Subcutaneous abdominal adipose tissue (tissue), 5 donors: ENCODE measurements around the gene HOXC9.

Source experiments
- H3K27ac ChIP-seq: one replicate; pipeline ENCODE4 v1.7.0; 2013; ENCODE audit warnings: low read depth, mild to moderate bottlenecking, inconsistent platforms, low read length, moderate library complexity
- H3K27me3 ChIP-seq, 5 donors: one replicate each; pipeline ENCODE4 v1.7.0; 2013; ENCODE audit warnings: low read length in 5 of 5, inconsistent platforms in 1 of 5; ENCODE audit not compliant: control insufficient read depth in 5 of 5, insufficient read depth in 4 of 5
- H3K36me3 ChIP-seq, 5 donors: one replicate each; pipeline ENCODE4 v1.7.0; 2013; ENCODE audit warnings: low read length in 5 of 5; ENCODE audit not compliant: control insufficient read depth in 5 of 5, insufficient read depth in 5 of 5
- H3K4me1 ChIP-seq, 5 donors: one replicate each; pipeline ENCODE4 v1.7.0; 2013; ENCODE audit warnings: low read length in 5 of 5, mild to moderate bottlenecking in 3 of 5, moderate library complexity in 1 of 5; ENCODE audit not compliant: control insufficient read depth in 5 of 5, insufficient read depth in 5 of 5
- H3K4me3 ChIP-seq, 5 donors: one replicate each; pipeline ENCODE4 v1.7.0; 2013; ENCODE audit warnings: low read length in 5 of 5, low read depth in 1 of 5
- H3K9ac ChIP-seq, 5 donors: one replicate each; pipeline ENCODE4 v1.7.0; 2013; ENCODE audit warnings: low read length in 5 of 5, mild to moderate bottlenecking in 4 of 5, moderate library complexity in 3 of 5
- H3K9me3 ChIP-seq, 5 donors: one replicate each; pipeline ENCODE4 v1.7.0; 2013; ENCODE audit warnings: low read length in 5 of 5; ENCODE audit not compliant: control insufficient read depth in 5 of 5
- donor health status: healthy.
- donor health status: healthy.
- donor health status: healthy.
- donor health status: healthy.
- donor health status: healthy.

Gene HOXC9

DNA sequence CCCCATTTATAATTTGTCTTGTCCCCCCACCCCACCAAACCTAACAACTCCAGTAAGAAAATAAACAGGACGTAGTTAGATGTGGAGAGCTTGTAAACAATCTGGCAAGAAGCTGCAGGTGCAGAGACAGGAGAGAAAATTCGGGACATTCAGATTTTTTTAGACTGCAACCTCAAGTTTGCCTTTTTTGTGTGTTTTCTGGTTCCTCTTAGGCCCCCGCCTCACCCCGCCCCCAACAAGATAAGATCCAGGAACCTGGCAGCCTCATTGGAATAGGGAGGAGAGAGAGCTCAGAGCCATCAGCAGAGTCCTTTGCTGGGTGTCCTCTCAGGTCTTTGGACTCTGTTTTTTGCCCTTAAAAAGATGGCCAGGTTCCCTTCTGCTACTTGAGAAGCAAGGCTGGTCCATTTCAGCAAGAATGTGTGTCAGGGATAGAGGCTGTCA lies 12.2 kb upstream of the HOXC9 start:
- Histone ChIP-seq H3K4me1 (peaks cover 7 to 80% (median 70%) of the 10 kb centered on the region in 5 donors), H3K4me3 (no peak overlapping the region), H3K9me3 (no peaks in the 10 kb centered on the region), H3K9ac (peak overlapping the region in 1 of 5 donors; percentile 1), H3K27me3 (peaks cover 0 to 70% (median 39%) of the 10 kb centered on the region in 5 donors), H3K27ac (no peak overlapping the region), H3K36me3 (no peaks in the 10 kb centered on the region)

DNA sequence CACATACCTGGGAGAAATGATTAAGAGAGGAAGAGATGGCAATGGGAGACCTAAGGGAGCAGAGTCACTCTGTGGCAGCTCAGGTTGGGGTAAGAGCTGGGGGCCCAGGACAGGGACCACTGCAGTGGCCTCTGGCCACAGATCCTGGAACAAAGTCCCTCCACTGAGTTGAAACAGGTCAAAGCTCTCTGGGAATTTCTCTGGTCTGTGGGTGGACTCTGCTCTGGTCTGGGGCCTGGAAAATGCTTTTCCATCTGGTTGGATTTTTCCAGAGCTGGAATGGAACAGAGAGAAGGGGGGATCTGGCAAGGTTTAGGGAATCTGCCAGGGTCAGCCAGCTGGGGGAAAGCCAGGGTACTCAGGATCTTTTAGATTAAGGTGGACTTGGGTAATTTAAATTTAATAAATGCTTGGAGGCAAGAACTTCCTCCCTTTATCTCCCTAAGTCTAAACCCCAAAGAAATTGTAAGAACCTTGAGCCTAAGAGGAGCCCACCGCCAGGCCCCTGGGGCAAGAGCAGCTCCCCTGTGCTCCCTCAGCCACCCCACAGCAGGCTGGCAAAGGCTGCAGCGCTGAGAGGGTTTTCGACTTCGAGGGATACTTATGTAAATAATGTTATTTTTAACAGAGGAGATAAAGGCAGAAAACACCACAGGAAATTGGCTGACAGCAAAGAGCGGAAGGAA lies 11.3 kb upstream of the HOXC9 start:
- H3K4me1 ChIP-seq: peaks cover 7 to 83% (median 78%) of the 10 kb centered on the region in 5 donors
- peak overlapping the region in 4 of 5 donors; percentile 39 to 66 (median 52) for H3K4me3 ChIP-seq
- no peaks in the 10 kb centered on the region for H3K9me3 ChIP-seq
- H3K27ac ChIP-seq: peak overlapping the region; percentile 46
- H3K27me3 ChIP-seq: peaks cover 0 to 70% (median 37%) of the 10 kb centered on the region in 5 donors
- no peaks in the 10 kb centered on the region for H3K36me3 ChIP-seq
- peak overlapping the region in 1 of 5 donors; percentile 7 for H3K9ac ChIP-seq

DNA sequence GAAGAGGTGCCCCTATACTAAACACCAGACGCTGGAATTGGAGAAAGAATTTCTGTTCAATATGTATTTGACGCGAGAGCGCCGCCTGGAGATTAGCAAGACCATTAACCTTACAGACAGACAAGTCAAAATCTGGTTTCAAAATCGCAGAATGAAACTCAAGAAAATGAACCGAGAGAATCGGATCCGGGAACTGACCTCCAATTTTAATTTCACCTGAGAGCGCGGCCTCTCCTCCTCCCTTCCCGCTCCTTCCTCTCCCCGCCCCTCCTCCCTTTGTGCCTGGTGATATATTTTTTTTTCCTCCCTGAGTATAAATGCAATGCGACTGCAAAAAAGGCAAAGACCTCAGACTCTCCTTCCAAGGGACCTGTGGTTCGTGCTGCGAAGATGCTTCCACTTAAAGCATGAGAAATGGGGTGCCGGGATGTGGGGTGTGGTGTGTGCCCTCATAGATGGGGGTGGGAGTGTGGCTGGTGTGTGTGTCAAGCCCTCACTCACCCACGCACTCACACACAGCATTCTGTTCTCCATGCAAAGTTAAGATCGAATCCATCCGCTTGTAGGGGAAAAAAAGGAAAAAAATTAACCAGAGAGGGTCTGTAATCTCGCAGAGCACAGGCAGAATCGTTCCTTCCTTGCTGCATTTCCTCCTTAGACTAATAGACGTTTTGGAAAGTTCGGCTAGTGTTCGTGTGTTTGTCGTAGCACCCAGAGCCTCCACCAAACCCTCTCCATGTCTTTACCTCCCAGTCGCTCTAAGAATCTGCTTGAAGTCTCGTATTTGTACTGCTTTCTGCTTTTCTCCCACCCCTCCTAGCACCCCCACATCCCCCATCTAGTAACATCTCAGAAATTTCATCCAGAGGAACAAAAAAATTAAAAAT lies 10.5 kb upstream of the HOXC9 start:
- H3K9me3 ChIP-seq: no peaks in the 10 kb centered on the region
- H3K4me3 ChIP-seq: peak overlapping the region; percentile 39 to 66 (median 48)
- H3K36me3 ChIP-seq: no peaks in the 10 kb centered on the region
- peaks cover 0 to 72% (median 35%) of the 10 kb centered on the region in 5 donors for H3K27me3 ChIP-seq
- peak overlapping the region; percentile 46 for H3K27ac ChIP-seq
- H3K4me1 ChIP-seq: peaks cover 7 to 91% (median 82%) of the 10 kb centered on the region in 5 donors
- peak overlapping the region in 3 of 5 donors; percentile 7 to 56 (median 28) for H3K9ac ChIP-seq

DNA sequence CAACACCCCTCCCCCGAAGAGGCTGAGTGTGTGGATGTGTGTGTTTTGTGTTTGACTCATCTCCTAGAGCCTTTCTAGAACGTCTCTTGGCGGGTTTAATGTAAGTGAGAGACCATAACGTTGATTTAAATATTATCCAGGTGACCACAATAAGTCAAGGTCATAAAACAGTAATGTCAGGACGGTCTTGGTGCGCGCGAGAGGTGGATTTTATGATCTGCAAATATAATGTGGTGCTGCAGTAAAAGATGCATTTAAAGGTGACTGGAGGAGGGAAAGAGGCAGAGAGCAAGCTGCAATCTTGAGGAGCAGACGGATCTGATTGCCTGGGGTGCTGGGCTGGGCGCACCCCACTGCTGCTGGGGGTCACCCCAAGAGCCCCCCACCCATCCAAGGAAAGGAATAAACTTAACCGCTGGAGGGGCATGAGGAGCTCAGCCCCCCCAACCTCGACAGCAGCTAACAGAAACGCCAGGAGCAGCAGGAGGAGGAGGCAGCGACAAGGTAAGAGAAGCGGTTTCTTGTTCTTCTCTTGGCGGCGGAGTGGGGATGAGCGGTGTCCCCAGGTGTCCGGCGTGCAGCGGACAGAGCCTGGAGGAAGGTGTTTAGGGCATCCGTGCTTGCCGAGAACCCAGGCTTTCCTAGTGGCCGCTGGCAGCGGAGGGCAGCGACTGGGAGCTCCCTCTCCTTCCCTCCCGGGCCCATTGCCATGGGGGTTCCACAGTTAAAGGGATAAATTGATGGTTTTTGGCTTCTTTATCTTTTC lies 9.5 kb upstream of the HOXC9 start:
- peak overlapping the region; percentile 54 for H3K27ac ChIP-seq
- H3K4me3 ChIP-seq: peak overlapping the region in 3 of 5 donors; percentile 39 to 50 (median 45)
- peaks cover 0 to 72% (median 34%) of the 10 kb centered on the region in 5 donors for H3K27me3 ChIP-seq
- H3K36me3 ChIP-seq: no peaks in the 10 kb centered on the region
- peak overlapping the region in 1 of 5 donors; percentile 56 for H3K9ac ChIP-seq
- peaks cover 7 to 96% (median 88%) of the 10 kb centered on the region in 5 donors for H3K4me1 ChIP-seq
- no peaks in the 10 kb centered on the region for H3K9me3 ChIP-seq

DNA sequence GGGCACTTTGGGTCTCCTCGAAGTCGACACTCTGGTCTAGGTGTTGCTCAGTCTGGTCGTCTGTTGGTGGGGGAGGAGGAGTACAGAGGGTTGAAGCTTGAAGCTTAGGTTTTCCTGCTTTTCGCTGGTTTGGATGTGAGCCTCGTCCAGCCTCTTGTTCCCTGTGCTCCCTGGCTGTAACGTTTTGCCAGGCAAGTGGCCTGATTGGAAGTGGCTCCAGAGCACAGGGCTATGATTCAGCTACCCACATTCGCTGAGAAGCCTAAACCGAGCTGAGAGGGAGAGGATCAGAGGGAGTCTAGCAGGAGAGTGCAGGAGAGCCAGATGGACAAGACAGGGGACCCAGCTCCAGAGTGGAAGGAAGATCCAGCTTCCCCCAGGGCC lies 8.9 kb upstream of the HOXC9 start:
- Histone ChIP-seq H3K4me1 (peaks cover 7 to 96% (median 88%) of the 10 kb centered on the region in 5 donors), H3K27me3 (peaks cover 0 to 71% (median 33%) of the 10 kb centered on the region in 5 donors), H3K4me3 (peak overlapping the region in 3 of 5 donors; percentile 39 to 50 (median 45)), H3K36me3 (no peaks in the 10 kb centered on the region), H3K9ac (peak overlapping the region in 2 of 5 donors; percentile 13 to 56), H3K27ac (peak overlapping the region; percentile 54), H3K9me3 (no peaks in the 10 kb centered on the region)

DNA sequence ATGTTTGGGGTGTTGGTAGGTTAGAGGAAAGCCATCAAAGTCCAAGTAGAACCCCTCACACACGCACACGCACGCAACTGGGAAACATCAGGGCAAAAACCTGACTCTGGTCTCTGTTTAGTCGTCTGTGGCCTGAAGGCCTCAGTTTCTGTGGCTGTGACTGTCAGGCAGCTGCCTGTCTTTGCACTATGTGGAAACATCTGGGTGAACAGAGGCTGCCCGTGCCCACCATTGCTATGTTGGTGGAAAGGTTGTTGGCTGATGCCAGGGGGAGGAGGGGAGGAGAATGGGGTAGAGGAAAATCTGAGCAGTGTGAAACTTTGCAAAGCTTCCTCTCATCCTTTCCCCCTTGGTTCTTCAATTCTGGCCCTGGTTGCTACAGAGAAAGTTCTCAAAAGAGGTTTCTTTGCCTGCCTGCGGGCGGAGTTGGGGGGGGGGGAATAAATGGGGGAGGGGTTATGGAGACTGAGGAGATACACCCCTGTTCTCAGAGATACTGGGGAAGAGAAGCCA lies 7.5 kb upstream of the HOXC9 start:
- H3K27ac ChIP-seq: peak overlapping the region; percentile 98
- H3K36me3 ChIP-seq: no peaks in the 10 kb centered on the region
- H3K9me3 ChIP-seq: no peaks in the 10 kb centered on the region
- peaks cover under 1 to 96% (median 88%) of the 10 kb centered on the region in 5 donors for H3K4me1 ChIP-seq
- H3K4me3 ChIP-seq: no peak overlapping the region
- H3K9ac ChIP-seq: peak overlapping the region in 1 of 5 donors; percentile 66
- H3K27me3 ChIP-seq: peaks cover 0 to 72% (median 39%) of the 10 kb centered on the region in 5 donors

DNA sequence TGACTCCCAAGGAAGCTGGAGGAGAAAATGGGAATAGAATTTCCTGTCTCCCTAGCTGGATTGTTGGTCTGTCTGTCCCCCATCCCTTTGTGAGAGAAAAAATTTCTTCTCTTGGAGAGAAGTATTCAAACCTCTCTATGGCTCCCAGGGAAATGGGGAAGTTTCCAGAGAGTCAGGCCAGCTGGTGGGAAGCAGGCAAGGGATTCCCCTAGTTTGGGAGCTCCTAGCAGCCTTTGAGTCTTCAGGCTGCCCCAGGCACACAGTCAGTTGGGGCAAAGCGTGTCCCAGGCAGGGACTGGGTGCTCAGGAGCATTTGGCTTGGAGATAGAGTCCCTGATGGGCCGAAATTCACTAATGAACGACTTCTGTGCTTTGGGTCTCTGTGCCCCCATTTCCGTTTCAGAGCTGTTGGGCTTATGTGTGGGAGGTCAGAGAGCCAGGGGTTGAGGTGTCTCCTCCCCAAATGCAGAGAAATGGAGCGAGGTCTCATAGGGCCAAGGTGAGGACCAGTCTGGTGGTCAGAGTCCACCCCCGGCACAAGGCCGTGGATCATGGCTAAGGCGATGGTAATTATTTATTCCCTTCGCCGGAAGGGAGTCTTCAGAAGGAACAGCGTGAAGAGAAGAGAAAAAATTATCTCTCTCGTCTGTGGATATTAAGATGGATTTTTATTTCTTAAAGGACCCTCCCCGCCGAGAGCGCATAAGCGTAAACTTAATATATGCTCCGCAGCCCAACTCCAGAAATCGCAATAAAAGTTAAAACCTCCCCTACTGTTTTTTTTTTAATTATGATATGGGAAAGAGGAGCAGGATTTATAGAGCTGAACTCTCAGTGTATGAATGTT lies 6.6 kb upstream of the HOXC9 start:
- Histone ChIP-seq H3K27me3 (peaks cover 0 to 73% (median 36%) of the 10 kb centered on the region in 5 donors), H3K36me3 (no peaks in the 10 kb centered on the region), H3K4me1 (peaks cover 0 to 96% (median 88%) of the 10 kb centered on the region in 5 donors), H3K9ac (peak overlapping the region in 4 of 5 donors; percentile 23 to 93 (median 44)), H3K27ac (peak overlapping the region; percentile 98), H3K9me3 (no peaks in the 10 kb centered on the region), H3K4me3 (peak overlapping the region in 1 of 5 donors; percentile 42)

DNA sequence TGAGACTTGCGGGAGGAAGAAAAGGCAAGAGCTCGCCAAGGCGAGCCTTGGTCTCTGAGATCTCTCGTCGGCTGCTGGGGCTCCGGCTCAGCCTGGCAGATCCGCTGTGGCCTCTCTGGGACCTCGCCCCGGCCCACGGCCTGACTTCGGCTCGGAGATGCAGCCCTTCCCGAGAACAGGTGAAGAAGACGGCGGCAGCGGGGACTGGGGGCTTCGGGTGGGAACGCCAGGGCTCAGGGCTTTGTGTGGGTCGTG lies 6.0 kb upstream of the HOXC9 start:
- H3K27me3 ChIP-seq: peaks cover 0 to 68% (median 32%) of the 10 kb centered on the region in 5 donors
- peak overlapping the region in 4 of 5 donors; percentile 72 to 78 (median 78) for H3K4me3 ChIP-seq
- no peaks in the 10 kb centered on the region for H3K9me3 ChIP-seq
- no peaks in the 10 kb centered on the region for H3K36me3 ChIP-seq
- peak overlapping the region in 3 of 5 donors; percentile 43 to 93 (median 48) for H3K9ac ChIP-seq
- peaks cover 0 to 96% (median 88%) of the 10 kb centered on the region in 5 donors for H3K4me1 ChIP-seq
- H3K27ac ChIP-seq: peak overlapping the region; percentile 98
